NCI-H1048 (cell line): ENCODE results near the gene ITGA11.

ENCODE experiments used
- DNase-seq: peaks from one replicate; lab custom pipeline; 2025; lab: John Stamatoyannopoulos, UW

ITGA11 gene

DNA sequence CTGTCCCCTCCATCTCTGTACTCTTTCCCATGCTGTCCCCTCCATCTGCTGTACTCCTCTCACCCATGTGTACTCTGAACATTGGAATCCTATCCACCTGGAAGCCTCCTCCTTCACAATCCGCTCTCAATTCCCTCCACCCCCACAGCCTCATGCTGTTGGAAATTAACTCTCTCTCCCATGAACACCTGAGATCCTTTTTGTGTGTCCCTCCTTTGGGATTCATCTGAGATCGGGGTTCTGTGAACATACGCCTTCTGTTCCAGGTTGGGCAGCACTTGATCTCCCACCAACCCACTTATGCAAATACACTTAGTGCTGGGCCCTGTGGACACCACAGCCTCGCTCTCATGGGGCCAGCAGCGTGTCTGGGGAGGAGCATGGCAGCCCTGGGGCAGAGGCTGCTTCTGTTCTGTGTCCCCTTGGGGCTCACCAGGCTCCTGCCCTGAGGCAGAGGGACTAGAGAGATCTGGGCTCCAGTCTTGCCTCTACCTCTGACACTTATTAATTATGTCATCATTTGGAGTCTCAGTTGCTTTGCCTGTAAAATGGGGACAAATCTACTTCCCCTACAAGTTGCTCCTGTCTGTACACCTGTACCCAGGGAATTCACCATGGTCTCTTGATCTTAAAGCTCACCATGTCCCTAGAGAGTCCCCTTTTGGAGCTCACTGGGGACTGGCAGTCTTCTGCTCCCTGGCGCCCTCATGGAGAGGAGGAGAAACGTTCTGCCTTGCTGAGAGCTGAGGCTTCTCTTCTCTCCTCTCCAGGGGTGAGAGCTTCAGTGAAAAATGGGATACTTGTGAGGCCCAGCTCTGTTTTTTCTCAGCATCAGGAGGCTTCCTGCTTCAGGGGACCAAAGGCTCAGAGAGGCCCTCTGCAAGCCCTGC lies 42.7 kb downstream of the ITGA11 start:
- no peak for DNase-seq

DNA sequence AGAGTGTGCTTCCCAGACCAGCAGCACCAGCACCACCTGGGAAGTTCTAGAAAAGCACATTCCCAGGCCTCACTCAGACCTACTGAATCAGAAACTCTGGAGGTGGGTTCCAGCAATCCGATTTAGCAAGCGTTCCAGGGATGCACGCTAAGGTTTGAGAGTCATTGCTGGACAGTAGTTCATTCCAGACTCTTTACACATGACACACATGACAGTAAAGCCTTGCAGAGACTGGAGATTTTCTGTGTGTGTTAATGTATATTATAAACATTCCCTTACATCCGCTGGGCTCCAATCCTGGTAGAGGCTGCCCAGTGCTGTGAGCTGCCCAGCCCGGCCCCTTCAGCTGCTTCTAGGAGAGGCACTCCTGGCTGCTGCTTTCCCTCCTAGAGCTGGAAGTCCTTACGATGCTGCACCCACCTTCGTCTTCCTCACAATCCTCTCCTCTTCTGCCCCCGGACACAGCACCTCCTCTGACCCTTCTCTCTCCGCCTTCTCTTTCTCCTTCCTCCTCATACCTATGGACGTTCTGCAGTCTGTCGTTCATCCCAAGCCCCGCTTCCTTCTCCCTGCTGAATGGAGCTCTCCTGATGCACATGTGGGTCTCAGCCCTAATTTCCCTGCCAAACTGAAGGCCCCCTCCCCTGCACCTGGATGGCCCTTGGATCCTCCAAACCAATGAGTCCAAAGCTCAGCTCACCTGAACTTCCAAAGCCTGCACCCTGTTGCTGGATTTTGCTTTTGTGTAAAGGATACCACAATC lies 44.4 kb downstream of the ITGA11 start:
- no peak for DNase-seq

DNA sequence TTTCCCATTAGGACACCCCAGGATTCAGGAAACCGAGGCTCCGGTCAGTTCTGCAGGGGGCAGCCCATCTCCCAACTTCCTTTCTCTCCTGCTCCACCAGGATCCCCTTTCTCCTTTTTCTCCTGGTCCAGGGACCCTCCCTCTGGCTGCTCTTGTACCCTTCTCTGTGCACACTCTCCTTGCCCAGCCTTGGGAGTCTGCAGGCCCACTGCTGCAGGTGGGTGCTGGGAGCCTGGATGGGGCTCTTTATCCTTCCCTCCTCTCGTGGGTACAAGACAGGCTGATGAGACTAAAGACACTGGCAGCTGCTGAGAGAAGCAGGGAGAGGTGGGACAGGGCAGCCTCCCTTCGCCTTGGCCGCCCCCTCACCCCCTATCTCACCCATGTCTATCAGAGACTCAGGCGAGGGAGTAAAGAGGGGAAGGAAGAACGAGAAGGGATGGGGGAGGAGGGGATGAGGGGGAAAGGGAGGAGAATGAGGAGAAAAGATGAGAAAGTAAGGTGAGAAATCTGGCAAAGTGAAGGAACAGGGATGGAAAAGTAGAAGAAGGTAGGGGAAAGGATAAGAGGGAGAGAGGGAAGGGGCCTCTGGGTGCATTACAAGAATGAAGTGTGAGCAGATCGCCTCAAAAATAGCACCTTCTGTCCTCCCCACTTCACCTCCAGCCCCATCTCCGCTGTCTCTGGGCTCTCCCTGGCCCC lies 45.2 kb downstream of the ITGA11 start:
- no peak for DNase-seq

DNA sequence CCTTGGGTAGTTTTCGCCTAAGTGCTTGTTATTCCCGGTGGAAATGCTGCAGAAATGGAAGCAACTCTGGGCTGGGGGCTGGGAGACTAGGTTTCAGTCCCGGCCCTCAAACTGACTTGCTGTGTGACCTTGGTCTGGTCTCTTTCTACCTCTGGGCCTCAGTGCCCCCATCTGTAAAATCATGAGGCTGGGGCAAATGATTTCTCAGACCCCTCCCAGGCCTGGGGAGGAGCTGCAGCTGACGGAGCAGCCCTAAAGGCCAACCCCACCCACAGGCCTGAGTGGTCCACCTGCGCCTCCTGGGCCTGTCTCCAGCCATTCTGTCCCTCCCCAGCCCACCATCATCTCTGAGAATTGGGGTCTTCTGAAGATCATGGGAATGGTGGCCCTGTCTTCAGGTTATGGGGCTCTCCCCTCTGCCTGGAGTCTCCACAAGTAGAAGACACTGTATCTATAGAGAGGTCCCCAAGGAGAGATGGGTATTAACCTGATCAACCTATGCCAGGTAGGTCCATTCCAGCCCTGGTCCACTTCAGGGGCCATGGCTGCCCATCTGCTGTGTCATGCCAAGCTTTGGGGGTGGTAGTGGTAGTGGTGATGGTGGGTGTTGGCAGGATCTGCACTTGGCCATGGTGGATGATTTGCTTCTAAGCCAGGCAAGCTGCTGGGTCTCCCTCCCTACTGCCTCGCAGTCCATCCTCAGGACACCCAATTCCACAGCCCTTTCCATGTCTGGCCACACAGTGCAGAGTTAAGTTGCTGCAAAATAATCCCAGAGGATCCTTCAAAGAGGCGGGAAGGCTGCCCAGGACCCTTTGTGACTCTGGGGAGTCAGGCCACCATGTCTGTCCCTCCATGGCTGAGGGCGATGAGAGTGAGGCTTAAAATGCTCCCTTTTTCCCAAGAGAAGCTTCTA lies 46.0 kb downstream of the ITGA11 start:
- DNase-seq: no peak

DNA sequence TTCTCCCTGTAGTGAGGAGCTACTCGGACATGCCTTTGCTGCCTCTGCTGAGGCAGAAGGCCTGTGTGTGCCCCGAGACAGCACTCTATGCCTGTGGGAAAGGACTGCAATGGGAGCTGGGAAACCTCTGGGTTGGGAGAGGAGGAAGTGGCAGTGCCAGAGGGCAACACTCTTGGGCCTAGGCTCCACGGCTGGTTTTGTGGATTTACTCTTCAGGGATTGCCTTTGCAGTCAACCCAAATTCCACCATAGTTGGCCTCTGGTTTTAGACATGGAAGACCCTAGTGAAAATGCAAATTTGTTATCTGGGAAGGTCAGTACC lies 46.8 kb downstream of the ITGA11 start:
- no peak for DNase-seq

DNA sequence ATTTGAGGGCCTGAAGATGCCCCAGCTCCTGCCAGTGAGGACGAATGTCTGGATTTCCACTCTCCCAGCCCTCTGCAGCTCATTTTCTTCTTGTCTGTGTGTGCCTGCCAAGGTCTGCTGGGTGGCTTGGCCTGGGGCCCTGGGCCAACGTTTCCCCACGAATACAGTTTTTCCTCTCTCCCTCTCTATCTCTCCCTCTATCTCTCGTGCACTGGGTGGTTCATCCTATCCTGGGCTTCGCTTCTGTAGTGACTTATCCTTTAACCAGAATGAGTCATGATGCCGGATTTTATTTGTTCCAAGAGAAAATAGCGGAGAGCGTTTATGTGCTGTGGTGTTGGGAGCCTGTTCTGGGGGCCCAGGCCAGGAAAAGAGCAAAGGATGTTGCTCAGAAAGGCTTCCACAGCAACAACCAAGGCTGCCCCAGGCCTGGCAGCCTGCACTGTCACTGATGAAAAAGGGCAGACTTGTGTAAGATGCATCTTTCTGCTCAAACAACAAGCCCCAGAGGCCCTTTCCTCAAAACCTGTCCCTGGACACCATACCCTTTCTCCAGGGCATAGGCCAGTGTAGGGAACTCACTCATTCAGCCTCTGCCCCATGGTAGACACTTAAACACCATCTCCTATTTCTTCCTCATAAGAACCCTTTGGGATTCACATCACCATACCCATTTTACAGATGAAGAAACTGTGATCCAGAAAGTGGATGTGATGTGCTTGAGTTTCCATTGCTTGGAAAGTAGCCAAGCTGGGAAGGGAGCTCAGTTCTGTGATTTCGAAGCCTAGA lies 47.3 kb downstream of the ITGA11 start:
- no peak for DNase-seq

DNA sequence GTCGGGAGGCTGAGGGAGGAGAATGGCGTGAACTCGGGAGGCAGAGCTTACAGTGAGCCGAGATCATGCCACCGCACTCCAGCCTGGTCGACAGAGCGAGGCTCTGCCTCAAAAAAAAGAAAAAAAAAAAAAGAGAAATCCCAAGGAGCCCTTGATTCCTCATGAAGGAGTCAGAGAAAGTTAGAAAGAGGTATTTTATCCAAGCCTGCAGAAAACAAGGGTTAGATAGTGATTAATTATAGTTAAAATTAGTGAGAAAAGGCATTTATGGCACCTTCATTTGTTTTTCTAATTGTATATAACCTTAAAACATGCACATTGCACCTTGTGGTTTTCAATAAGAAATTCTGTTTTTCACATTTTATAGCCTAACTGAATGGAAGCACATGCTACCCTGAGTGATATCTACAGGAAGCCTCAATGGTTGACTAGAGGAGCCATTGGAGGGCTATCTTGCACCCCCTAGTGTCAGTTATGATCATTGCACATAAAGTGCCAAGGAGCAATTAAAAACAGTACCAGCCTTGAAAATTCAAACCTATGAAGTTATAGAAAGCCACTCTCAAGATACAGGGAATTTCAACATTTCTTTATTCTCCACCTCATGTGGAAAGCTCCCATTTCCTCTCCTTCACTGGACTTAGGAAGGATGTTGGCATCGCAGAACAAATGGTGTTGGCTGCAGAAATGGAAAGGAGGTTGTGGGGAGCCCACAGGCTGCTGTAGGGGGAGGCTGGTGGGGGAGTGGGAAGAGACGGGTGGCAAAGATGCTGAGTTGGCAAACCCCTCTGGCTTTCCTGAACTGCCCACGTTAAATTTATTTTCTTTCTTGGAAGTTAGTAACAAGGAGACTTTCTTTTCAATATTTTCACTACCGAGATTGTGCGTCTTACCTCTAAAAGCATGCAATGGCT lies 48.5 kb downstream of the ITGA11 start:
- DNase-seq: no peak

DNA sequence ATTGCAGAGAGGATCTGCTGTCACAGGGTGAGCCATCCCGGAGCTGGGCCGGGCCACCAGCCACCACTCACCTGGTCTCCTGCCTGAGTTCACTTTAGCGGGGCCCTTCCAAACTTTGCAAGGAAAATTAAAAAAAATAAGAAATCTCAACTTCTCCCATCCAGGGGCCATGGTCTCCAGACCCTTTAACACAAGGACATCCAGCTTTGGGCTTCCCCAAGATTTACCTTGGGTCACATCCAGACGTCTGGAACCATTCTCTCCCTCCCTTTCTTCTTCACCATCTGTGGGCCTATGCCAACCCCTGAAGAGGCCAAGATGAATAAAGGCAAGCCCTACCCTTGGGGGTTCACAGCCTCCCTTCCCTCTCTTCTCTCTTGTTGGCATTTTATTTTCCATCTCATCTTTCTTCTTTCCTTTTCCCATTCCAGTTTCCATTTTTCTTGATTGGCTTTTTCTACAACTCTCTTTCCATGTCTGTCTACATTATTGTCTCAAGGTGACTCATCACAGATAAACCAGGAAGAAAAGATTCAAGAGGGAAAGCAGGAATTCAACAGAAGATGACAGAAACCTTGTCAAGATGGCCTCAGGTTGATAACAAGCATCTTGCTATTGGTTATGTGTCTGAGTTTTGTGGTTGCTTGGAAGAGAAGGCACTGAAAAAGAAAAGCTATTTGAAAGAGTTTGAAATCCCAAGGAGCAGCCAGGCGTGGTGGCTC lies 49.5 kb downstream of the ITGA11 start:
- no peak for DNase-seq

DNA sequence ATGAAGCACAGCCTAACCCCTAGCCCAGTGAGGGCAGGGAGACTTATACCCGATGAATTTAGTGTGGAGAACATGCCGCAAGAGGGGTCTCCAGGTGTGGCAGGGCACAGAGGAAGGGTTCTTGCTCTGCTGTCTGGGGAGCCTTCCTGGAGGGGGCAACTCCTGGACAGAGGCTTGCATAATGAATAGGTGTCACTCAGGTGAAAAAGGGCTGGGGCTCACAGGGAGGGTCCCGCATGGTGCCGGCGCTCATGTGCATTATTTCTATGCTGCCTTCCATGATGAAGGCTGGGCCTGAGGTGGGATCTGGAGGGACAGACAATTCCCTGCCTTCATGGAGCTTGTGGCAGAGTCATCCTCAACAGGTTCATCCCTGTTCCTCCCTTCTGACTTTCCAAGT lies 51.5 kb downstream of the ITGA11 start:
- no peak for DNase-seq

DNA sequence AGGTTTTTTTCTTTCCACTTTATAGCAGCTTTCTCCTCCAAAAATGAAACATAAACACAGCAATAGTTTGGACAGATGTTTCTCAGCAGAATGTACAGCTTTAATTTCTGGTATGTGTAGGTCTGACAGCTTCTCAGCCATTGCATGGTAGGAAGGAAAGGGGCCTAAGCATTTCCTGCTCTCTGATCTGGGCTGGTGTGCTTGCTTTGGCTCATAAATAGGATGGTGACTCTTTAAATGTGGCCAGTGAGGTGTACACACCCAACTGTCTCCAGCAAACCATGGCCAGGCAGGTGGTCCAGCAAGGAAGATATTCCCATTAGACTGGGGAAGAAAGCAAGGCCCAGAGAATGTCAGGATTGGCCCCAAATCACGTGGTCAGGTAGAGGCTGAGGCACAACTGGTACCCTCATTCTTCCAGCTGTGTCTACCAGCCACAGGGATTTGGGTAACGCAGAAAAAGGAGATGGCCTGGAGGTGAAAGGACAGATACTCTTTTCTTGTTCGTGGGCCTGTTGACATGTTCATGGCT lies 52.1 kb downstream of the ITGA11 start:
- no peak for DNase-seq

DNA sequence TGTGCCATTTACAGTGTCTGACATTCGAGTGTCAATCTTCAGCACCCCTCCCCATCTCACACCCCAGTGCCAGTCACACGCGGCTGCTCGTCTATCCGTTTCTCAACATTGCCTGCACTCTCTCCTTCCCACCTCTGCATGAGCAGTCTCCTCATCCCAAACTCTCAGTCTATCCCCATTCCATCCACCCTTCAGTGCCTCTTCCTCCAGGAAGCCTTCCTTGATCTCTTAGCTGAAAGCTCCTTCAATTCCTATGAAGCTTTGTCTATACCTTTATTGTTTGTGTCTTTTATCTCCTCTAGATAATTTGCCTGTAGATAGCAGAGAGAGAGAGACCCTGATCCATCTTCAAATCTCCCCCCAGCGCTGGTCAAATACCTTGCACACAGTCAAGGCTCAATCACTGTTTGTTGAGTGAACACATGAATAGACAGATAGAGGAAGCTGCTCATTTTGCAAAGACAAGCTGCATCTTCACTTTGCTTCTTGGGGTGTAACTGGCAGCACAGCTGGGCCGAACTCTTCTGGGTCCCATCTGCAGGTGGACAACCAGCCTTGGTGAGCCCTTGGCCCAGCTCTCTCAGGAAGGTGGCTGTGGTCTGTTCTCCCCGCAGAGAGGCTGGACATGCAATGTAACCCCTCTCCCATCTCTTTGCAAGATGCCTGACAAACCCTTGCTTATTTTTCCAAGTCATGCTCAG lies 52.8 kb downstream of the ITGA11 start:
- DNase-seq: no peak

DNA sequence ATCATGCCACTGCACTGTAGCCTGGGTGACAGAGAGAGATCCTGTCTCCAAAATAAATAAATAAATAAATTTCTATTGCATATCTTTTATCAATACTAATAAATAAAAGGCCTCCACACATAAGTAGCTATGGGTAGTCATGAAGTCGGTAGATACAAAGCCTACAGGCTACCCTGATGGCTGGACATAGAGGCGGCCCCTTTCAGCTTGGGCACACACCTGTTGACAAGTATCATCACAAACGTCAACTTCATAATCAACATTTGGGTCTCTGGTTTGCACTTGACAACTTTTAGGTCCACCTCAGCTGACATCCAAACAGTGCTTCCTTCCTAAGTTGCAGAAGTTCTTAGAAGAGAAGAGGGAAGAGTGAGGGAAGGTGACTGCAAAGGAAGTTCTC lies 53.4 kb downstream of the ITGA11 start:
- DNase-seq: no peak

DNA sequence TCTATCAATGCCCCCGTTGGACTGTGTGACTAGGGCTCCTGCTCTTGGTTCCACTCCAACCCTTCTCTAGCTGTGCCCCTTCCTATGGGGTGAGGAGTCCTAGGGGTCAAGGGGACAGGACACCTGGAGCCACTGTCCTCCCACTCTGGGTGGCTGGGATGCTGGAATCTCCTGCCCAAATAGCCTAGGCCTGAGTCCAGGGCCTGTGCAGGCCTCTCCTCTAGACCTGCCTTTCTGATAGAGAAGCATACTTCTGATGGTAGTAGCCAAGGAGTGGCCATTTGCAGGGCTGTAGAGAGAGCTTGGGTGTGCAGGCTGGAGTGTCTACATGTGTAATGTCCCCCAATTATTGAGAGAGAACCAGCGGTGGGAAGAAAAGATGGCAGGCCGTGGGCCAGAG lies 54.2 kb downstream of the ITGA11 start:
- DNase-seq: no peak

DNA sequence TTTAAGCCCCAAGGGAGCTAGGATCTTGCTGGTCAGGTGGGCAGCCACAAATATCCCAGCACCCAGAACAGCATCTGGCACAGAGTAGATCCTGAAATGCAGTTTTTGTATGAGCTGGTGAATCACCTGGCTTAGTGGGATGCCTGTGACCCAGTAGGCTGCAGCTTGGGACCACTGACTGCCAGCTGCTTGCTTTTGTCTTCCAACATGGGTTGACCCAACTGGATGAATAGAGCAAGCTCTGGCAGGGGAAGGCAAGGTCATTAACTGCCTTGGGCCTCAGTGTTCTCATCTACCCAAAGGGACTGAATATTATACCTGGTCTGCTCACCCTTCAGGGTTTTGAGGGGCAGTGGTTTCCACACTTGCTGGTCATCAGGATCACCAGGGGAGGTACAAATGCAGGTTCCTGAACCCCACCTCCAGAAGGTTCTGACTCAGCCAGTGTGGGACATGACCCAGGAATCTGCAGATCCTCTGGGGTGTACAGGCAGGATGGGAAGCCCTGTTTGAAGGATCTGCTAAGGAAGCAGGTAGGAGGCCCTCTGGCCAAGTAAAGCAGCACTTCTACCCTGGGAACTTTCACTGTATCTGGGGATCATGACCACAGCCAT lies 55.4 kb downstream of the ITGA11 start:
- DNase-seq: no peak

DNA sequence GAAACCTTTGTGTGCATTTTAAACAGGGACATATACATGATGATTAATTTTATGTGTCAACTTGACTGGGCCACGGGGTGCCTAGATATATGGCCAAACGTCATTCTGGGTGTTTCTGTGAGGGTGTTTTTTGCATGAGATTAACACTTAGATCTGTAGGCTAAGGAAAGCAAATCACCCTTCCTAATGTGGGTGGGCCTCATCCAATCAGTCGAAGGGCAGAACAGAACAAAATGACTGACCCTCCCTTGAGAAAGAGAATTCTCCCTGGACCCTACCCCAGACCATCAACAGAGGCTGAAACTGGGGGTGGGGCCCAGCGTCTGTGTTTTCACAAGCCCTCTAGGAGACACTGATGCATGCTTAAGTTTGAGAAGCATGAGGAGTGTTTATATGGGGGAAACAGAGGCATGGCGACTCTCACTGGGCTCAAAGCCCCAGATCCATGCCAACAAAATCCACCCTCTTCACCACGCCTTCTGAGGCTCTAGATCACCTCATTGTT lies 56.2 kb downstream of the ITGA11 start:
- no peak for DNase-seq

DNA sequence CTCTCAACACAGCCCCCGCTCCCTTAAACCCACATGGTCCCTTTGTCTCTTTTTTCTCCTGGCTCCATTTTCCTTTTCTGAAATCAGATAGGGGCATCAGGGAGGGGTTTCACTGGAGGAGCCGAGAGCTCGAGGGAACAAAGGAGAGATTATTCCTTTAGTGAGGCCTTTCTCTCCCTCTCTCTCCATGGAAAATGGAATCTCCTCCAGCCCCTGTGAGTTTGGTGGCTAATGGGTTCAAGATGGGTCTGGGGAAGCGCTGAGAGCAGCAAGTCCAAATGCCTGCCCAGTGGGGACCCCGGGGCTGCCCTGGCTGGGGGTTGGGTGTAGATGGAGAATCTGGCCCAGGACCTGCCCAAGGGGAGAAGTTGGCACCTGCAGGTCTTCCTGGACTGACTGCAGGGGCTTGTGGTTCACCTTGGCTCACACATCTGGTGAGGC lies 56.8 kb downstream of the ITGA11 start:
- no peak for DNase-seq

DNA sequence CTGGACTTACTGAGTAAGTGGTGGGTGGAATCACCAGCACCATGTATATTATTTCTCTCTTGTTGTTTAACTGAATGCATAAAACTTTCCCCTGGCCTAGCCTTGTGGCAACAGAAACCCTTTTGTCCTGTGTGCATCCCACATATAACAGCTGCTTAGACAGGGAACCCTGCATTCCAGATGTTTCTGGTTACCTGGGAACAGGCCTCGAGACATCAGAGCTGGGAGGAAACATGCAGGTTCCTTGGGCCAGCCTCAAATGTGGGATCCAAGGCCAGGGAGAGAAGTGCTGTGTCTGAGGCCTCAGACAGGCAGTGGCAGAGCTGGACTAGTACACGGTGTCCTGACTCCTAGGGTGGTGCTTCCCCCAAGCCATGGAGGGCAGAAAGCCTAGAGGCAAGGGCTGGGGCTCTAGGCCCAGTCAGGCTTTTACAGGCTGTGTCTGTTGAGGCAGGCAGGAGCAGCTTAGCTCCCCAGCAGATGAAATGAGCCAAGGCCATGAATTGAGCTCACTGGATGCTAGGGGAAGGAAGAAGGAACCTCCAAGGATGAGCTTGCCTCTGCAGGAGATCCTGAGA lies 57.7 kb downstream of the ITGA11 start:
- no peak for DNase-seq
